Stimulated activated CD8-positive, alpha-beta memory T cell treated with anti-CD3 and anti-CD28 coated beads, Interleukin-12 subunit alpha, Interleukin-12 subunit beta, amount 100 ng/mL, for 4 hours (primary cell): ENCODE results near the gene ADAM23.

Experiments used
- DNase-seq: peaks from one replicate; pipeline ENCODE4 v3.0.0-alpha.2; 2020; ENCODE audit warnings: low read depth

Gene ADAM23

GRCh38 chr2:206502729-206503128 is 59.4 kb downstream of the ADAM23 start:
- no peak for DNase-seq

GRCh38 chr2:206511283-206511682 is 68.0 kb downstream of the ADAM23 start:
- no peak for DNase-seq

- no peak for DNase-seq
Measured at GRCh38 chr2:206512999-206513398, 69.7 kb downstream of the ADAM23 start.

GRCh38 chr2:206515580-206515979 is 72.2 kb downstream of the ADAM23 start:
- no peak for DNase-seq

- DNase-seq = no peak
Measured at GRCh38 chr2:206518997-206519396, 75.7 kb downstream of the ADAM23 start.

GRCh38 chr2:206520450-206520849 is 77.1 kb downstream of the ADAM23 start:
- DNase-seq = no peak

GRCh38 chr2:206521115-206521514 is 77.8 kb downstream of the ADAM23 start:
- no peak for DNase-seq

GRCh38 chr2:206521612-206522011 is 78.3 kb downstream of the ADAM23 start:
- no peak for DNase-seq

GRCh38 chr2:206526416-206526815 is 83.1 kb downstream of the ADAM23 start:
- DNase-seq = no peak

- DNase-seq = no peak
Measured at GRCh38 chr2:206527153-206527552, 83.8 kb downstream of the ADAM23 start.

- no peak for DNase-seq
Measured at GRCh38 chr2:206530727-206531126, 87.4 kb downstream of the ADAM23 start.

GRCh38 chr2:206531996-206532543 is 88.7 kb downstream of the ADAM23 start:
- DNase-seq = no peak

GRCh38 chr2:206533977-206534376 is 90.6 kb downstream of the ADAM23 start:
- no peak for DNase-seq

GRCh38 chr2:206535260-206535986 is 92.1 kb downstream of the ADAM23 start:
- DNase-seq = no peak

- no peak for DNase-seq
Measured at GRCh38 chr2:206540757-206541156, 97.4 kb downstream of the ADAM23 start.

GRCh38 chr2:206543073-206543472 is 99.7 kb downstream of the ADAM23 start:
- no peak for DNase-seq

- no peak for DNase-seq
Measured at GRCh38 chr2:206548383-206548782, 105.1 kb downstream of the ADAM23 start.

- no peak for DNase-seq
Measured at GRCh38 chr2:206555721-206556120, 112.4 kb downstream of the ADAM23 start.

- no peak for DNase-seq
Measured at GRCh38 chr2:206556357-206556949, 113.1 kb downstream of the ADAM23 start.

- DNase-seq = no peak
Measured at GRCh38 chr2:206557321-206557720, 114.0 kb downstream of the ADAM23 start.

- DNase-seq = no peak
Measured at GRCh38 chr2:206558492-206558891, 115.2 kb downstream of the ADAM23 start.

- DNase-seq = no peak
Measured at GRCh38 chr2:206561962-206562361, 118.6 kb downstream of the ADAM23 start.

GRCh38 chr2:206562375-206562774 is 119.0 kb downstream of the ADAM23 start:
- DNase-seq = no peak

GRCh38 chr2:206563374-206563773 is 120.0 kb downstream of the ADAM23 start:
- no peak for DNase-seq
